Peyer's patch (tissue), 4 donors: ENCODE measurements around the gene PAQR4.

Source experiments
- CTCF ChIP-seq, 6 experiments: fragments of 450-650 bp in 4 of 6; fragments of 200-600 bp in 2 of 6; sonication (generic) in 1 of 6; IDR thresholded peaks; one replicate each; pipeline ENCODE4 v1.5.1; 2017 to 2019; ENCODE audit warnings: antibody characterized with exemption in 6 of 6, mild to moderate bottlenecking in 3 of 6, moderate library complexity in 1 of 6
- POLR2A ChIP-seq, 2 donors: fragments of 450-650 bp; IDR thresholded peaks; one replicate each; pipeline ENCODE4 v1.5.1; 2017; ENCODE audit warnings: antibody characterized with exemption in 2 of 2, mild to moderate bottlenecking in 2 of 2, moderate library complexity in 2 of 2

GRCh38 chr16:2960183-2961010, 8.8 kb upstream of the PAQR4 start:
- no peak for TF ChIP-seq CTCF (IDR thresholded peaks at IDR 0.05)
- TF ChIP-seq POLR2A (IDR thresholded peaks at IDR 0.05), result no peak
